Astrocyte (in vitro differentiated cells and primary cell): ENCODE results near the gene UNG. TPM values are rescaled to one million over a fixed set of nuclear protein-coding genes. Genes with fewer than 3 reads are reported as not detected.

Experiments
- DNase-seq: peaks from one replicate; pipeline ENCODE4 v3.0.0-alpha.2; 2010; ENCODE audit warnings: low read depth
- FAIRE-seq: peaks from 2 replicates; lab custom pipeline; 2011; peaks lifted over from hg19 to GRCh38; lab: Jason Lieb, UNC
- H2AFZ ChIP-seq: 2 replicates; pipeline ENCODE4 v1.6.0; 2012; ENCODE audit warnings: low read depth, low read length, inconsistent platforms
- H3K27ac ChIP-seq: 2 replicates; pipeline ENCODE4 v1.5.1; 2011; ENCODE audit warnings: low read depth, low read length, inconsistent platforms
- H3K27me3 ChIP-seq: 2 replicates; pipeline ENCODE4 v1.6.0; 2011; ENCODE audit warnings: low read length, inconsistent platforms; ENCODE audit not compliant: insufficient read depth
- H3K36me3 ChIP-seq: 2 replicates; pipeline ENCODE4 v1.5.1; 2011; ENCODE audit warnings: low read length, inconsistent platforms; ENCODE audit not compliant: insufficient read depth
- H3K4me1 ChIP-seq: 2 replicates; pipeline ENCODE4 v1.5.1; 2011; ENCODE audit warnings: low read length, inconsistent platforms; ENCODE audit not compliant: insufficient read depth
- H3K4me2 ChIP-seq: 2 replicates; pipeline ENCODE4 v1.6.0; 2012; ENCODE audit warnings: low read length, inconsistent platforms
- H3K4me3 ChIP-seq: 2 replicates; pipeline ENCODE4 v1.5.1; 2011; ENCODE audit warnings: low read depth, mild to moderate bottlenecking, low read length, inconsistent platforms; ENCODE audit not compliant: insufficient read depth
- H3K79me2 ChIP-seq: 2 replicates; pipeline ENCODE4 v1.6.0; 2012; ENCODE audit warnings: mild to moderate bottlenecking, low read length, inconsistent platforms; ENCODE audit not compliant: insufficient read depth
- H3K9ac ChIP-seq: 2 replicates; pipeline ENCODE4 v1.6.0; 2012; ENCODE audit warnings: mild to moderate bottlenecking, low read length, inconsistent platforms
- H3K9me3 ChIP-seq: 2 replicates; pipeline ENCODE4 v1.5.1; 2012; ENCODE audit warnings: low read depth, mild to moderate bottlenecking, low read length, inconsistent platforms; ENCODE audit not compliant: insufficient read depth
- H4K20me1 ChIP-seq: 2 replicates; pipeline ENCODE4 v1.6.0; 2012; ENCODE audit warnings: low read length, inconsistent platforms; ENCODE audit not compliant: insufficient read depth
- H3K27ac Mint-ChIP-seq: one replicate; pipeline ENCODE4 v1.8.0; 2021; ENCODE audit warnings: mild to moderate bottlenecking, mixed read lengths; ENCODE audit not compliant: unreplicated experiment
- H3K27me3 Mint-ChIP-seq: one replicate; pipeline ENCODE4 v1.8.0; 2021; ENCODE audit warnings: low read depth, mixed read lengths; ENCODE audit not compliant: unreplicated experiment
- H3K36me3 Mint-ChIP-seq: one replicate; pipeline ENCODE4 v1.8.0; 2021; ENCODE audit warnings: low read depth, mixed read lengths; ENCODE audit not compliant: unreplicated experiment
- H3K4me1 Mint-ChIP-seq: one replicate; pipeline ENCODE4 v1.8.0; 2021; ENCODE audit warnings: low read depth, mixed read lengths; ENCODE audit not compliant: unreplicated experiment
- H3K4me3 Mint-ChIP-seq: one replicate; pipeline ENCODE4 v1.8.0; 2021; ENCODE audit warnings: mild to moderate bottlenecking, moderate library complexity, mixed read lengths; ENCODE audit not compliant: unreplicated experiment
- H3K9me3 Mint-ChIP-seq: one replicate; pipeline ENCODE4 v1.8.0; 2021; ENCODE audit warnings: mild to moderate bottlenecking, mixed read lengths; ENCODE audit not compliant: unreplicated experiment
- CTCF ChIP-seq: IDR thresholded peaks from 2 replicates; pipeline ENCODE4 v1.5.1; 2011; ENCODE audit warnings: low read depth, mild to moderate bottlenecking, inconsistent platforms, low read length, moderate library complexity; ENCODE audit not compliant: insufficient read depth
- EZH2 ChIP-seq: IDR thresholded peaks from 2 replicates; pipeline ENCODE4 v1.6.1; 2012; ENCODE audit warnings: mild to moderate bottlenecking, low read length, inconsistent platforms; ENCODE audit not compliant: insufficient read depth
- total RNA-seq: library from RNA; stranded (reverse); gene quantifications from 2 replicates; pipeline ENCODE4 v1.2.1, GENCODE V29; 2021

UNG gene
- total RNA-seq, 1 donor from 2014 or later, result 21.9 TPM

DNA sequence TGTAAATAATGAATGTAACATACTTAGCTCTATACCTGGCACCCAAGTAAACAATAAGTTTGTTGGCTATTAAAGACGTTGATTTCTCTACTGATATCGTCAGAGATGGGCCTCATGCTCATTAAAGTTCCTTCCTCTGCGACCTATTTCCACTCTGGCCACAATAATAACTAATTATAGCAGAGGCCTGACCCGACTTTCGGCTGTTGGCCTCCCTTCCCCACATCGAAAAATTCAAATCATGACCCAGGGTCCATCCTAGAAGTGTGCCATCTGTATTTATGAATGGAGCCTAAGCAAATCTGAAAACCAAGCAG is 45.3 kb upstream of the UNG start:
- no peaks in the 10 kb centered on the region for H3K9me3 Mint-ChIP-seq
- Histone ChIP-seq H3K27ac (peak overlapping the region; percentile 41), H3K9me3 (no peaks in the 10 kb centered on the region), H3K4me1 (peaks cover 4% of the 10 kb centered on the region), H3K4me2 (peak overlapping the region; percentile 88), H2AFZ (peak overlapping the region; percentile 91), H3K4me3 (peak overlapping the region; percentile 92), H4K20me1 (no peaks in the 10 kb centered on the region), H3K36me3 (no peaks in the 10 kb centered on the region), H3K27me3 (no peaks in the 10 kb centered on the region), H3K9ac (peak overlapping the region; percentile 89), H3K79me2 (peaks cover 18% of the 10 kb centered on the region)
- FAIRE-seq, result no peak
- no peaks in the 10 kb centered on the region for H3K36me3 Mint-ChIP-seq
- peak overlapping the region; percentile 97 for H3K27ac Mint-ChIP-seq
- H3K4me3 Mint-ChIP-seq, result peak overlapping the region; percentile 96
- TF ChIP-seq CTCF (no peak), EZH2 (no peak)
- H3K27me3 Mint-ChIP-seq, result no peaks in the 10 kb centered on the region
- no peaks in the 10 kb centered on the region for H3K4me1 Mint-ChIP-seq
- DNase-seq, result no peak

DNA sequence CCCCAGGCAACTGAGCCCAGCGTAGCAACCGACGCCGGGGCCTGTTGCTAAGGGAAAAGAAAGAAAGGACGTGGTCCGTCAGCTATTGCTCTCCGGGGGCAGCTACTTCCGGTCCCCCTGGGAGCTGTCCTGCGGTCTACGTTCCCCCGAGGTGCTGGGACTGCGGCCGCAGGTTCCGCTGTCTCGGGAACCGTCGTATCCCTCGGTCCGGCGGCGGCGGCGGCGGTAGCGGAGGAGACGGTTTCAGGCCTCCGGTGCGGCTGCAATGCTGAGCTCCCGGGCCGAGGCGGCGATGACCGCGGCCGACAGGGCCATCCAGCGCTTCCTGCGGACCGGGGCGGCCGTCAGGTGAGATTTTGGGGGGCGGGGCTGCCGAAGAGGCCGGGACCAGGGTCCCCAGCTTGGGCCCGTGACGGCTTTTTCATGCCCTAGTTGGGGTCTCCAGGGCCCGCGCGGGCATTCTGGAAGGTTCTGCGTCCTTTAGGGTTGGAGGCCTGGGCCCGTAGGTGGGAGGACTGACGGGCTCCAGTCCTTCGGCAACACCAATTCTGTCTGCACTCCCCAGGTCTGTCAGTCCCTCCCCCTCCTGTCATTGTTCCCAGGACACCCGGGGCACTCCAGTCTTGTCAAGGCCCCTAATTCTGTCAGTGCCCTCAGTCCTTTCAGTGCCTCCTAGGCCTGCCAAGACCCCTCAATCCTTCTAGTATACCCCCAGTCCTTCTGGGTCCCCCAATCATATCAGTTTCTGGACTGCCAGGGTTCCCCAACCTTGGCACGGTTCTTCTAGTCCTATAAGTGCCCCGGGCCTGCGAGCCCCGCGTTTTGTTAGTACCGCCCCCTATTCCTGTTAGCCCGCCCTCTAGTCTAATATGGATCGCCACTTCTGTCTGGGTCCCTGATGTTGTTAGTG is 44.7 kb upstream of the UNG start, which contains the start of gene USP30:
USP30 (plus strand) TSS at position 163 of the 910 bp plus-strand sequence; CDS start at position 266, 103 bp downstream.
- Histone ChIP-seq H3K9ac (peak within 1 kb of the TSS; percentile 89), H3K79me2 (peaks cover 18% of the 10 kb centered on the region), H3K27ac (peak within 1 kb of the TSS; percentile 41), H3K27me3 (no peaks in the 10 kb centered on the region), H2AFZ (peak within 1 kb of the TSS; percentile 91), H3K4me1 (peaks cover 4% of the 10 kb centered on the region), H3K4me2 (peak within 1 kb of the TSS; percentile 88), H3K36me3 (no peaks in the 10 kb centered on the region), H3K9me3 (no peaks in the 10 kb centered on the region), H4K20me1 (no peaks in the 10 kb centered on the region), H3K4me3 (peak within 1 kb of the TSS; percentile 92)
- no peaks in the 10 kb centered on the region for H3K4me1 Mint-ChIP-seq
- no peaks in the 10 kb centered on the region for H3K36me3 Mint-ChIP-seq
- no peak for TF ChIP-seq EZH2
- TF ChIP-seq CTCF, result no peak
- DNase-seq (peak; percentile 77), FAIRE-seq (no peak)
- H3K4me3 Mint-ChIP-seq, result peak within 1 kb of the TSS; percentile 96
- H3K9me3 Mint-ChIP-seq, result no peaks in the 10 kb centered on the region
- no peaks in the 10 kb centered on the region for H3K27me3 Mint-ChIP-seq
- H3K27ac Mint-ChIP-seq, result peak within 1 kb of the TSS; percentile 97
